Urothelium cell line (cell line): ENCODE measurements around the gene HASPIN.

Experiments used
- DNase-seq: peaks from one replicate; pipeline ENCODE4 v3.0.0; 2011; ENCODE audit warnings: low spot score, mixed read lengths
- FAIRE-seq: peaks from 2 replicates; lab custom pipeline; 2011; peaks lifted over from hg19 to GRCh38; lab: Jason Lieb, UNC

Gene HASPIN

GRCh38 chr17:3723556-3724377 lies at the start of gene HASPIN:
HASPIN (plus strand) TSS chr17:3723903; CDS start chr17:3723936, 33 bp downstream.
- DNase-seq: peak; percentile 97
- no peak for FAIRE-seq

DNA sequence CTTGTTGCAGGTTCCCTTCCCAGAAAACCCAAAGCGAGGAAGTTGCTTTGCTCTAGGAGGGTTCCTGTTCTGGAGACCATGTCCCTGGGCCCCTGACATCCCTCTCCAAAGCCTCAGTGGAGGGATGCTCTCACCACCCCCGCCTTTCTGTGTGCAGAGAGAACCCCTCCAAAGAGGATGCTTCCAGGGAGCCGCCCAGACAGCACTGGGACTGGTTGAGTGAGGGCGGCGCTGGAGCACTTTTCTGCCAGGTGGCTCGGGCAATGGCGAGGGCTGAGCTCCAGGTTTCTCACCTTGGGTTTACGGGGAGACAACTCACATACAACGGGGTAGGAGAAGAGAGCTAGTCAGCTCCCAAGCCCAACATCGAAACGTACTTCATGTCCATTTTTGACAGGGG lies 47.8 kb upstream of the HASPIN start:
- FAIRE-seq (no peak), DNase-seq (no peak)

DNA sequence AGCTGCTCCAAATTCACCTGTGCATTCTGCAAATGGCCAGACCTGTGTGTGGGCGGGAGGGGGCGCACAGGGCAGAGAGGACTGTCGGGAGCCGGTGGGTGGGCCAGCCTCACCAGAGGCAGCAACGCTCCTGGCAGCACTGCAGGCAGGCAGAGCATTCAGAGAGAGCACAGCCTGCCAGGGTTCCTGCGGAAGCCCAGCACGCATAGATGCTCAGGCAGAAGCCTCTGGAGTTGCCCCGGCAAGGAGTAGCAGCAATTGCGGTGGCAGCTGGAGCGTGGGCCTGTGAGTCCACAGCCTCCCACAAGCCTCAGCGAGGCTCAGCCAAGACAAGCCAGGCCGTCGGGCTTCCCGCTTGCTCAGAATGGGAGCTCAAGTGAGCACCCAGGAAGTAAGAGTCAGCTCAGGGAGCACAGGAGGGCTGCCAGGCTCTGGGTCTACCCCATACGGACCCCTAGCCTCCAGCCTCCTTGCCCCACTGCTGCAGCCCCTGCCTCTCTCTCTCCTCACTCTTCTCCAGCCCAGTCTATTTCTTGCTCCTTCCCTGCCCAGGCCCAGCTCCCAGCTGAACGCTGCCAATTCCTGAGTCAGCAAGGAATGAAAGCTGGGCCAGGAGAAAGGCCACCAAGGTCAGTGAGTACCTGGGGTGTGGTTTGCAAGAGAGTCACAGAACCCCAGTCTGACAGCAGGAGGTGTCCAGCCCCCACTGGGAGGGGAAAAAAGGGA lies 45.4 kb upstream of the HASPIN start:
- no peak for FAIRE-seq
- no peak for DNase-seq

DNA sequence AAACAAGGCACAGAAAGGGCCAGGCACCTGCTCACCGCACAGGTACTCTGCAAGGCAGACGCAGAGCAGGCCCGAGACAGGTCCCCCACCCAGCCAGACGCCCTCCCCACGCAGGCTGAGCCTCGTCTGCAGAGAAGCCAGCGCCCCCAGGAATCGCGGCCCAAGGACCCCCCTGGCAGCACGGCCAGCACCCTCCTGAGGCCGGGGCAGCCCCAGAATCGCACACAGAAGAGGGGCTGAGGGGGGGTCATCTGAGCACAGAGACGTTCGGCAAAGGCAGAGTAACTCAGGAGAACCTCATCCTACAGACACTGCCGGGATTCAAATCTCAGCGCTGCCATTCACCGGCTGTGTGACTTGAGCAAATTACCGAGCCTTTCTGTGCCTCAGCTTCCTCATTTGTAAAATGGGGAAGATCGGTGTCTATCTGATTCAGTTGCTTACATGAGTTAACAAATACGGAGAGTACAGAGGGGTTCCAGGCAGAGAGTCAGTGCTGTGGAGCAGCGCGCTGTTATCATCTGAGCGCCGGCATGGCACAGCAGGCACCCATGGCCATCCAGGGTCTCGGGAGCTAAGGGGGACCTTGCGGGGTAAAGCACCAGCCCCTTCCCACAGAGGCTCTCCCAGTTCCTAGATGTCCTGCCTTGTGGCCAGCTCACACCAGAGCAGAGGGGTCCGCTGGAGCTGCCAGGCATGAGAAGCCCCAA lies 44.7 kb upstream of the HASPIN start:
- no peak for DNase-seq
- FAIRE-seq: no peak

DNA sequence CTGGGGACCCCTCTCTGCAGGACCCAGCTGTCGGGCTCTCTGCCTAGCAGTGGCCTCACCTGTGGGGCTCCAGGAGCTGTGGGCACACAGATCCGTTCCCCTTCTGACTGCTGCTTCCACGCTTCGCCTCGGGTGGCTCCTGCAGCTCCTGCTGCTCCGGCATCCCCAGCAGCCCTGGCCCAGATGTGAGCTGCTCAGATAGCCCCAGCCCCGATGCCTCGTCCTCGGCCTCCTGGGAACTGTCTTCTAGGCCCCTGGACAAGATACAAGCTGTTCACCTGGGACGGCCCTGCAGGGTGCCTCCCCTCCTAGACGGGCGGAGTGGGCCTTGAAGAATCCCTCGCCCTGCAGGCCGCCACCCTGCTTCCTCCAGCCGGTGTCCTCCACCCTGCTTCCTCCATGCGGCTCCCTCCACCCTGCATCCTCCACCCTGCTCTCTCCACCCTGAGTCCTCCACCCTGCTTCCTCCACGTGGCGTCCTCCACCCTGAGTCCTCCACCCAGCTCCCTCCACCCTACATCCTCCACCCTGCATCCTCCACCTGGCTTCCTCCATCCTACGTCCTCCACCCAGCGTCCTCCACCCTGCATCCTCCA lies 44.1 kb upstream of the HASPIN start:
- DNase-seq: no peak
- no peak for FAIRE-seq

GRCh38 chr17:3681057-3681456 lies 42.6 kb upstream of the HASPIN start:
- no peak for FAIRE-seq

DNA sequence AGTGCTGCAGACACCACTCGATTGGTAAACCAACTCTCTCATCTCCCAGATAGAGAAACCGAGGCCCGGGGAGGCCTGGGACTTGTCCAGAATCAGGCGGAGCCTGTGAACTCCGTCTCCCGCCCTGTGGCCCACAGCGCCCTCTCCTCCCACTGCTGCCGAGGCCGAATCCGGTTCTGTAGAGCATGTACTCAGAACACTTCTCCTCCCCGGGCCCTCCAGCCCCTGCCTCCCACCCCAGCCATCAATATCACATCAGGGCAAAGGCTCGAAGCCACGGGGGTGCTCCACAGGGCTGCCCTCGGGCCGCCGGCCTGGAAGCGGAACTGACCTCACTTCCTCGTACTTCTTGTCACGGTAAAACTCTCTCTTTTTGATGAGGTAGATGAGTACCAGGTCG lies 42.1 kb upstream of the HASPIN start:
- FAIRE-seq (no peak), DNase-seq (no peak)

More at GRCh38 chr17:3681057-3681456, 42.6 kb upstream of the HASPIN start:
- DNase-seq: no peak

DNA sequence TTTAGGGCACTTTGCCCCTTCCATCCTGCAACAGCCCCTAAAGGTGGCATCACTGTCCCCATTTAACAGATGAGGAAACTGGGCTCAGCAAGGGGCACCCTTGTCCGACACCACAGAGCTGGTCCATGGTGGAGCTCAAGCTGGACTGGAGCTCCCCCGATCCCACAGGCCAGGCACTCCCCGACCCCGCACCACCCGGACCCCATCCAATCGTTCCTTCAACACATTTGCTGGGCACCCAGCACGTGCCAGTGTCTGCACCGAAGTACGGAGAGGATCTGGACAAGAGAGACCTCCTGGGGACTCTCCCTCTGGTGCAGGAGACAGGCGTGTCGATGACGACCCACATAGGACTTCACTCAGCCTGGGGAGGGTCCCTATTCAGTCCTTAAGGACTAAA lies 41.7 kb upstream of the HASPIN start:
- no peak for FAIRE-seq

GRCh38 chr17:3683054-3683511 lies 40.6 kb upstream of the HASPIN start:
- DNase-seq: peak; percentile 59
- no peak for FAIRE-seq

More for the DNA sequence above, 41.7 kb upstream of the HASPIN start:
- DNase-seq: no peak

GRCh38 chr17:3685174-3685573 lies 38.5 kb upstream of the HASPIN start:
- DNase-seq (no peak), FAIRE-seq (no peak)

GRCh38 chr17:3688027-3688553 lies 35.6 kb upstream of the HASPIN start:
- no peak for FAIRE-seq
- no peak for DNase-seq

DNA sequence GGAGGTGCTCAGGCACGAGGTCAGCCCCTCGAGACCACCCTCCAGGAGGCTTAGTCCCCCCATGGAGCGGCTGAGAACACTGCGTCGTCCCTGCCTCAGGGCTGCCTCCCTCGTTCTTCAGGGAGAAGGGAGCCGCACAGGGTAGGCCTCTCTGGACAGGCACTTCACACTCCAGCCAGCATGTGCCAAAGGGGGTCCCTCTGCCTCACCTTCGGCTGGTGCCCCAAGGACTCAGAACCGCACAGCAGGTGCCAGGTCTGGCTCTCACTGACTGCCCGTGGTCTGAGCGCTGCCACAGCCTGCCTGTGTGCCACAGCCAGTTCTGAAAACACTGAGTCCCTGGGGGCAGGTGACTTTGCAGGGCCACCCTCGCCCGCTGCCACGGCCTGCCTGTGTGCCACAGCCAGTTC lies 34.8 kb upstream of the HASPIN start:
- no peak for FAIRE-seq
- no peak for DNase-seq

GRCh38 chr17:3689262-3690093 lies 34.2 kb upstream of the HASPIN start:
- FAIRE-seq: peak; percentile 62
- no peak for DNase-seq

GRCh38 chr17:3690094-3690715 lies 33.5 kb upstream of the HASPIN start:
- FAIRE-seq: no peak
- no peak for DNase-seq

DNA sequence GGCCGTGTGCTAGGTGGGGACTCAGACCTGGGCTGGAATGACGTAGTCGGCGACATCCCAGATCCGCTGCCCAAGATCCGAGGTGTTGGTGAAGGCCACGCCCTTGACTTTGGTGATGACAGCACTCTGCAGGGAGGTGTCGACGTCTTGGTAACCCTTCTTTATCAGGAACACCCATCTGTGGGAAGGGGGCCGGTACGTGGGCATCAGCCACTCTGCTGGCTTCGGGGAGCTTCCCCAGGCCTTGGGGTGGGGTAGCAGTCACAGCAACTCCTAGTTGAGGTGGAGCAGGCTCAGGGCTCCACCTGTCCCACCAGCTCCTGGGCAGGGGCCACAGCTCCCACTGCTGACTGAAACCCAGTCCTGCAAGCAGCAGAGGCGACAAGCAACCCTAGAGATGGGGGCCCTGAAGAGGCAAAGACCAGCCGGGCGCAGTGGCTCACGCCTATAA lies 32.1 kb upstream of the HASPIN start:
- no peak for FAIRE-seq
- no peak for DNase-seq

DNA sequence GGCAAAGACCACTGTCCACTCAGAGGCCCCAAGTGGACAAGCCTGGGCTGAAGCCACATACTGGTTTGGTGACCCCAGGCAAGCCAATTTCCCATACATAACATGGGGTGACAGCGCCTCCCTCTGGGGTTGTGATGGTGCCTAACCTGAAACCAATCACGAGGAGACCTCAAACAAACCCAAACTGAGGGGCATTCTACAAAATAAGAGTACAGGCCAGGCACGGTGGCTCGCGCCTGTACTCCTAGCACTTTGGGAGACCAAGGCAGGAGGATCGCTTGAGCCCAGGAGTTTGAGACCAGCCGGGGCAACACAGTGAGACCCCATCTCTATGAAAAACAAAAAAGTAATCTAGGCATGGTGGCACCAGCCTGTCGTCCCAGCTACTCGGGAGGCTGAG lies 31.4 kb upstream of the HASPIN start:
- no peak for FAIRE-seq
- DNase-seq: no peak

DNA sequence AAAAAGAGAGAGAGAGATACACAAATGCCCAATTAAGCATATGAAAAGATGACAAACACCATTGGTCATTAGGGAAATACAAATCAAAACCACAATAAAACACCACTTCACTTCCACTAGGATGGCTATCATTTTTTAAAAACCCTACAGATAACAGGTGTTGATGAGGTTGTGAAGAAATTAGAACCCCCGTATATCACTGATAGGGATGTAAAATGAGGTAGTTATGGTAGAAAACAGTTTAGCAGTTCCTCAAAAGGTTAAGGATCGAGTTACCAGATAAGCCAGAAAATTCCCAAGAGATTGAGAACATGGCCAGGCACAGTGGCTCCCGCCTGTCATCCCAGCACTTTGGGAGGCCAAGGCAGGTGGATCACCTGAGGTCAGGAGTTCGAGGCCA lies 30.6 kb upstream of the HASPIN start:
- DNase-seq: no peak

DNA sequence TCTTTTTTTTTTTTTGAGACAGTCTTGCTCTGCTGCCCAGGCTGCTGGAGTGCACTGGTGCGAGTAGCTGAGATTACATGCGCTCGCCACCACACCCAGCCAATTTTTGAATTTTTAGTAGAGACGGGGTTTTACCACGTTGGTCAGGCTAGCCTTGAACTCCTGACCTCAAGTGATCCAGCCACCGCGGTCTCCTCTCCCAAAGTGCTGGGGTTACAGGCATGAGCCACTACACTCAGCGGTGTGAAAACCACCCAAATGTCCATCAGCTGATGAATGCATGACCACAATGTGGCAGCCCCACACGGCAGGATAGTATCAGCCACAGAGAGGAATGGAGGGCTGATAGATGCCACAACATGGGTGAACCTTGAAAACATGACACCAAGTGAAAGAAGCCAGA lies 29.9 kb upstream of the HASPIN start:
- no peak for FAIRE-seq
- DNase-seq: no peak

More for the DNA sequence above, 30.6 kb upstream of the HASPIN start:
- no peak for FAIRE-seq

DNA sequence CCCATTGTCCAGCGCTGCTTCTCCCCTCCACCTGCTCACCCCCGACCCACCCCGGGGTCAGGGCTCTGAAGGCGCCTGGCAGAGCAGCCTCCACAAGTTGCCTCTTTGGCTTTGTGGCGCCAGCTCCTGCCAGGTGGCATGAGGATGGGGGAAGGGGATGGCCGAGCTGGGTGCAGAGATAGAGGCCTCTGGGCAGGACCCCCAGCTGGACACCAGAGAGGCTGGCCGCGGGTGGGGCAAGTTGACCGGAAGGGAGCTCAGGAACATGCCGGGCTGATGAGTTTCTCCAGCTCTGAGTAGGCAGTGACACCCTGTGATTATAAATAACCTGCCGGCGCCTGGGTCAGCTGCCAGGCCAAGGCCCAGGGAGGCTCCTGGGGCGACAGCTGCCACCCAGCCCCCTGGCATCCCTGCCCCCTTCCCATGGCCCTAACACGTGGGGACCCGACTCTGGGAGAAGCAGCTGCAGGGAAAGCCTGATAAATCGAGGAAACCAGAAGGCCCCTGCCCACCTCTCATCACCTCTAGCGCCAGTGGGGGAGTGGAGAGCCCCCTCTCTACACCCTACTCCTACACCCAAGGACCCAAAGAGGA lies 28.5 kb upstream of the HASPIN start:
- no peak for DNase-seq
- no peak for FAIRE-seq
